GM21423 (cell line): Measurements from ENCODE around the gene FUBP3.

Experiments
- ATAC-seq: cut with Tn5 transposase; IDR thresholded peaks from one replicate; pipeline ENCODE4 v1.9.1; 2021; ENCODE audit warnings: mild to moderate bottlenecking, moderate library complexity; ENCODE audit not compliant: unreplicated experiment

The FUBP3 gene

DNA sequence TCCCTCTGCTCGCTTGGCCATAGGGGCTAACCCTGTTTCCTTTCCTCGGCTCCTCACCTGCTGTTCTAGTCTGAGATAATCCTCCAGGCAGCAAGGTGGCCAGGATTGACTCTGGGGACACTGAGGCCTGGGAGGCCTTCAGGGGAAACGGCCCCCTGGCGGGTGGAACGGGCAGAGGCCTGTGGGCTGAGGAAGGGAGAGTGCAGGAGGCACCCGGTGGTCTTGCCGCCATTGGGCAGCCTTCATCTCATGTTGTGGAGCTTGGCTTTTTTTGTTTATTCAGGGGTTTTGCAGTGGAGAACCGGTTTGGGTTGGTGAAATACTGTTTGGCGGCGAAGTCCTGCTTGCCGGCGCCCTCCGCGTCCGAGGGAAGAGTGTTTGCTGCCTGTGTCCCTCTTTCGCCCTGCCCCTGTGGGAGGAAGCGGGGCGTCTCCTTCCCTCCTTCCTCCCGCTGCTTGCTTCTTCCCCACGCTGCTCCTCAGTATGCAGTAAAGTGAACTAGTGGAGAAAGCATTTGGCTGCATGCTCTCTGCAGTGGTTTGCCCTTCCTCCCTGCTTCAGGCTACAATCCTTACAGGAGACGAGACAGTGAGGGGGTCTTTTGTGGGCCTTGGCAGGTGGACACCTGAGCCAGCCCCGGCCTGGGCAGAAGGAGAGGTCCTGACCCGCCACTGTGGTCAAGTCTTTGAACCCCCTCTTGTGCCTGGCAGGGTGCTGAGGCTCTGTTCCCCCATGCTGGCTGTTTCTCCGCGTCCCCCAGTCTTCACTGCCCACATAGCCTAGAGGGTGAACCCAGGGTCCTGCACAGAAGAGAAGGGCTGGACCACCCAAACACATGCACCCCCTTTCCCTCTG lies 54.2 kb downstream of the FUBP3 start:
- ATAC-seq, result no peak

DNA sequence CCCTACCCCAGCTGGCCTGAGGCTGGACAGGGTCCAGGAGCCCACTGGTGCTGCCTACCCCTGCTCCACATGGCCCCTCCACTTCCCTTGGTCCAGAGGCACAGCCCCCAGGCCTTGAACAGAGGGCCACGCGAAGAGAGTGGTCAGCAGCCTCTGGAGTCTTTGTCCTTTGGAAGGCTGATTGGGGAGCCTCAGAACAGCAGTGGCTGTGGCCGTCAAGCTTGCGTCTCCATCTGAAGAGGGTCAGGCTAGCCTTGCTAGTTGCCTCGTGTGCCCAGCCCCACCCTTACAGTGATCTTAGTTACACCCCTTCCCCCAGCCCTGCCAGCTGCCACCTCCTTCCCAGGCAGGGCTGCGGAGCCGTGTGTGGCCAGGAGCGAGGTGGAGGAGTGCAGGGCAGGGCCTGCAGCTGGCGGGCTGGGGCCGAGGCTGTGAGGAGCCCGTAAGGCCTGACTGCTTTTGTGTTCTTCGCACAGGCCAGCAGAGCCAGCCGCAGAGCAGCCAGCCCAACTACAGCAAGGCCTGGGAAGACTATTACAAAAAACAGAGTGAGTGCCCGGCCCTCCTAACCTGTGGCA lies 54.9 kb downstream of the FUBP3 start:
- no peak for ATAC-seq

DNA sequence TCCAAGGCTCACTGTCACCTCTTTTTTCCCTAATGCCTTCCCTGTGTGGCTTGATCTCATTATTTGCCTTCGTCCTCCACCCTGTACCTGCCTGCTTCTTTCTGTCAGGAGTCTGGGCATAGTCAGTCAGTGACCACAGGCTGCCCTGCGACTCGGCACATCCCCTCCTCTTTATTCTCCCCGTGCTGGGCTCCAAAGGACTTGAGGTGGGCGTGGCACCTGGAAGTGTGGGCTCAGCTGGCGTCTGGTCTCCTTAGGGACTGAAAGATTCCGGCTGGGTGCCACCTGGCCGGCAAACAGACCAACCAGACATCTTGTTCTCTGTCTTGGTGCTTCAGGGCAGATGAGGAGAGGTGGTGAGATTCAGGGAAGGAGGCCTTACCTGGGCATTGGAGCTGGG lies 55.4 kb downstream of the FUBP3 start:
- ATAC-seq, result no peak

DNA sequence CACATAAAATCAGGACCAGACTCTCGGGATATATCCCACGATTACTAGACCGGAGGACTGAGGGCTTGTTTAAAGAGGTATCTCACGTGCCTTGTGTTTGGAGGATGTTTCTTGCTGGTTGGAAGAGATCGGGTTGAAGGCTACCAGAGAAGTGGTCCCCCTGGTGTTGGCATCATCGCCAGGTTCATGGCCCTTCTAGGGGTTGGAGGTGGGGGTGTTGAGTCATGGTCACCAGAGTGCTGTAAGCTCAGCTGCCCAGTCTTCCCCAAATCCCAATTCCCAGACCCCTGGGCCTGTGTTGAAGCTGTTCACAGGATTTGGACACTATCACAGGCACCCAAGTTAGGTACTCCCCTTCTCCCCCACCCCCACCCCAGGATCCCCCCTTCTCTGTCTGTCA lies 55.9 kb downstream of the FUBP3 start:
- ATAC-seq, result no peak

DNA sequence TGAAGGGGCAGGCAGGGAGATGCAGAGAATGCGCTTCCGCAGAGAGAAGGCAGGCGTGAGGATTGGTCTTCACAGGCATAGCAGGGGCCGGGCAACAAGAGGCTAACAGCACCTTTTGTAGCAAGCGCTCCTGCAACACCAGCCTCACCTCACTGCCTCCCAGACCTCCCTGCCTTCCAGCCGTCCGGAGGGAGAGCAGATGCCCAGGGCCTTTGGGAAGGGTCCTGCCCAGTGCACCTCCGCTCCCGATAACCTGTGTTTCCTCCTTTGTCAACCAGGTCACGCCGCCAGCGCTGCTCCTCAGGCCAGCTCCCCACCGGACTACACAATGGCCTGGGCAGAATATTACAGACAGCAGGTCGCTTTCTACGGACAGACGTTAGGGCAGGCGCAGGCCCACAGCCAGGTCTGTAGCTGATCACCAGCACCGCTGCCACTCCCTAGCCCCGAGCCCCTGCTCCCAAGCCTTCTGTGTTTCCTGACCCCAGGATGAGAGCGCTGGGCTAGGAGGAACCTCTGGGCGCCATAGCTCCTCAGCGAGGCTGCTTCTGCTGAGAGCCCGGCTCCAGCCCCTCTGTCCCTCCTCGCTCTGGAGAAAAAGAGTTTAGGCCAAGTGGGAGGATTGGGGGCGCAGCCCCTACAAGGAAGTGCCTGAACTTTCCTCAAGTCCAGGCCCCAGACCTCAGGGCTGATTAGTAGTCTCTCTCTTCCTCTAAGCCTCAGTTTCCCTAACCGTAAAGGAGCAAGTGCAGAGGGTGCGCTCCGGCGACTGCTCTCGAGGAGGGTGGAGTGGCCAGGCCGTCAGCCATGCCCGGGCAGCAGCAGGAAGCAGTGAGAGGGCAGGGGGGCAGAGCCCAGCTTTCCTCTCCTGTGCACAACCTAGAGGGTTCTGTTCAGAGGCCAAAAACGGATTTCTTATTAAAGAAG lies 56.6 kb downstream of the FUBP3 start:
- no peak for ATAC-seq

DNA sequence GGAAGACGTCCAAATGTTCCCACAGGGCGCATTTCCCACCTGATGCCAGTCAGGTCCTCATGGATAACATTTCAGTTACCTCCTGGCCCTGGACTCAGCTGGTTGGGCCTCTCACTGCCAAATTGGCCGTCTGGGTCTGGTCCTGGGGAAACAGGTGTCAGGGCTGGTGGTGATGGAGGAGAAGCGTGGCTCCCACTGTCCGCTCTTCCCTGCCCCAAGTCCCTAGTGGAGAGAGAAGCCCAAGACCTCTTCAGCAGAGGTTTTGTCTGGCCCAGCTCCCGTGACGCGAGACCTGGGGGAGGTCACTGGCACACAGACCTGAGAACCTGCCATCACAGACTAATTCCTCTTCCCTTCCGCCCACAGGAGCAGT lies 57.3 kb downstream of the FUBP3 start:
- no peak for ATAC-seq

DNA sequence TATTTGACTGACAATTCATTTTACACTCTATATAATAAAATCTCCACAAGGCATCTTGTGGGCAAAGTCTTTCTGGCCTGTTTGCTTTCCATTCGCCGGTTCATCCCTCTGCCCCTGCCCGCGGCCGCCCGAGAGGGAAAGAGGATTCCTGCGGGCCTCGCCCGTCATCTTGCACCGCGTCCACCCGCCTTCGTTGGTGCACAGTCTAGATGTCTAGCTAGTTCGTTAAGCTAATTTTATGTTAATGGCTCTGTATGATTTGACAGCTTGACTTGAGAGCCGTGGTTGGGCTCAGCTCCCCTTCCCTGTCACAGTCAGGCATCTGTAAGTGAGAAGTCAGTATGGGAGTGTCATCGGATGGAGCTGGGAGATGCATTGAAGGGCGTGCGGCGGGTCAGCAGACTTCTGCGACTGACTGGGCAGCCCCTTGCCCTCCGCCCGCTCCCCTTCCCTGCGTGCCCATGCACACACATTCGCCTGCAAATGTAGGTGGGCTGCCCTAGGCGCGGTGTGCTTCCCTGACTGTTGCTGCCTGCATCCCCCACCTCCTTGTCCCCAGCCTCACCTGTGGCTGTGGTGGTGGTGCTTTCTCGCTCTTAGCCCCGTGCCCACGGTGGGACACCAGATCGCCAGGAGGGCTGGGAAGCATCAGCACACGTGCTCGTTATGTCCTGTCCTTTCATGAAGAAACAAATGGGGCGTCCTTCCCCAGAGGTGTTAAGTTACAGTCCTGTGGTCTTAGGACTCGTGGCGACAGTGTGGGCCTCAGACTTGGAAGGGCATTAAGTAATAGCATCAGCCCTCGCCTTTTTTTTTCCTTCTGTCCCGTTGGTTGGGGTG lies 59.1 kb downstream of the FUBP3 start:
- ATAC-seq, result no peak

DNA sequence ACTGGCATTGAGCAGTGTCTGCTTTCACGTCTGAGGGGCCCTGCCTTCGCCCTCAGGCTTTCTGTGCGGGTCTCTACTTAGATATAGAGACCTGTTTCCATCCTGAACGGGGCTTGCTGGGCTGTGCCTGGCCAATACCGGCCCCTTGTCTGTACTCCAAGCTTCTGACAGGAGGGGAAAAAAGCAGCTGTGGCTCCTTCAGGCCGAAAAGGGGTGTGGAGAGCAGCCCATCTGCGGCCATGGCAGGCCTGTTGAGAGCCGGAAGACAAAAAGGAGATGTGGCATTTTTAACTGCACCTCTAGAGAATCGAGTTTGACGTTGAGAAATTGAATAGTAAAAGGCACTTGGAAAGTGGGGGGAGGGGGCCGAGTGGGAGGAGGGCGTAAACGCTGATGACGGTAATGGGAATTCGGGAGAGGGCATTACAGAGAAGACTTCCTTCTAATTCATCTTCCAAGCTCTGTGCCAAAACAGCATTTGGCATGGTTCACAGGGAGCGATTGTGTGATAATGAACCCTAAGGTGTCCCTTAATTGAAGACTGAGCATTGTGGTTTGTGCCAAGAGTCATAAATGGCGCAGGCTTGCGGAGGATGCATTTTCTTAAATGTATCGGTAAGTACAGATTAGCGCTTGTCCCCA lies 59.9 kb downstream of the FUBP3 start:
- no peak for ATAC-seq

DNA sequence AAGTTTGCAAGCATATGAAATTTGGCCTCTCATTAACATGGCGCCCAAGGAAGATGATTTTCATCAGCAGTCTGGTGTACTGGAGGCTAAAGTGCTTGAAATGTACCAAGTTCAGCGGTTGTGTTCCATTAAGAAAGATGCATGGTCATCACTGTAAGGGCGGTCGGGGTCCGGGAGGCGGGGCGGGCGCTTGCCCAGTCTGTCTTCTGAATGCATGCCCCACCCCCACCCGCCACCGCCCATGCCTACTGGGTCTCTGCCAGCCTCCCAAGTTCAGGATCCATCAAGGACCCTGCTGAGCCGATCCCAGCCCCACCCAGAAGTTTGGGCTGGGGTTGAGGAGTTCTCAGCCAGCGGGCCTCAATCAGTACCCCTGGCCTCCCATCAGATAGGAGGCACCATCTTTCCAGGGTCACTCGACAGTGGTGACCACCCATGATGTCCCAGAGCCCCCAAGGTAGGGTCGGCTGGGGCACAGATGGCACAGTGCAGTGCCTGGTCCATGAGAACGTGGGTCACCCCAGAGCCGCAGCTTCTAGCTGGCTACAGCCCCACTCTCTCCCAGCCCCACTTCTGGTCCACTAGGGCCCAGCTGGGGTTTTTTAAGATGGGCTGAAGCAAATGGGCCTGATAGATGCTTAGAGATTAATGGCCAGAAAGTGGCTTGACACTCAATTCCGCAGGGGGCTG lies 60.6 kb downstream of the FUBP3 start:
- no peak for ATAC-seq

DNA sequence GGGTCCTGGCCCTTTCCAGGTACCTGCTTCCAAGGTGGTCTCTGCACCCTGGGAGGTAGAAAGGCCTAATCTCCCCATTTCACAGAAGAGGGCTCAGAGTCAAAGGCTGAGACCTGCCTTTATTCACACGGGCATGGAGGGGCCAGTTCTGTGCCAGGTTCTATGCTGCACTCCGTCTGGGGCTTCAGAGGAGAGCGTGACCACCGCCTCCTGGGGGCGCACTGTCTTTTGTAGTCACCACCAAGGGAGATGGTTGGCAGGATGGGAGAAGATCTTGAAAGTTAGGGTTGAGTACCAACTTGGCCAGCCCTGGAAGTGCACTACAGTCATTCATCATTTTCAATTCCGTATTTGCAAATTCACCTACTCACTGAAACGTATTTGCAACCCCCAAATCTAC lies 61.3 kb downstream of the FUBP3 start:
- ATAC-seq, result no peak

DNA sequence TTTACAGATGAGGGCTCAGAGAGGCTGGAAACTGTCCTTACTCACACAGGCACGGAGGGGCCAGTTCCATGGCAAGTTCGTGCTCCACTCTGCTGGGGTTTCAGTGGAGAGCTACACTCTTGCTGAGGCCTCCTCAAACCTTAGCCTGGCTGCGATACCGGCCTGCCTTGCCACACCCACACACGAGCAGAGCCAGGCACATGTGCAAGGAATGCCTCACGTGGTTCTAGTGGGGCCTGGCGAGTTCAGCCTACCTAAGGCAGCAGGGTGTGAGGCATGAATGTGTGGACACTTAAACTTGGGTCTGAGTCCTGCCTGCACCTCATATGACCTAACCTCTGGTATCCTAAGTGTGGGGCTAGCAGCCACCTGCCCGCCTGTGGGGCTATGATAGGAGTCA lies 63.5 kb downstream of the FUBP3 start:
- no peak for ATAC-seq

DNA sequence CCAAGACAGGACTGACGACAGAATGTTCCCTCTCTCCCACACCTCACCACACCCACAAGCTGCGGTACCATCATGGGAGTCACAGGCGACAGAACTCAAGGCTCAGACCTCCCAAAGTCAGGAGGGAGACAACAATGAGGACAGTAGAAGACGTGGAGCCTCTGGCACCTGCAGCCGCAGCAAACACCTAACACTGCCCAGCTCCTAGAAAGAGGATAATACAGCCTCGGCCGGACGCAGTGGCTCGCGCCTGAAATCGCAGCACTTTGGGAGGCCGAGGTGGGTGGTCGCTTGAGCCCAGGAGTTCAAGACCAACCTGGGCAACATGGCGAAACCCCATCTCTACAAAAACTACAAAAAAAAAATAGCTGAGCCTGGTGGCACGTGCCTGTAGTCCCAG lies 71.8 kb downstream of the FUBP3 start:
- ATAC-seq, result no peak

DNA sequence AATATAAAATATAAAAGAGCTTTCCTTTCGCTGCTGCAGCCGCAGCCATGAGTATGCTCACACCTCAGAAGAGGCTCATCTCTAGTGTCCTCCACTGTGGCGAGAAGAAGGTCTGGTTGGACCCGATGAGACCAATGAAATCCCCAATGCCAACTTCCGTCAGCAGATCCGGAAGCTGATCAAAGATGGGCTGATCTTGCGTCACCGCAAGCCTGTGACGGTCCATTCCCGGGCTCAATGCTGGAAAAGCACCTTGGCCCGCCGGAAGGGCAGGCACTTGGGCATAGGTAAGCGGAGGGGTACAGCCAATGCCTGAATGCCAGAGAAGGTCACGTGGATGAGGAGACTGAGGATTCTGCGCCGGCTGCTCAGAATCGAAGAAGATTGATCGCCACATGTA lies 72.4 kb downstream of the FUBP3 start:
- no peak for ATAC-seq

DNA sequence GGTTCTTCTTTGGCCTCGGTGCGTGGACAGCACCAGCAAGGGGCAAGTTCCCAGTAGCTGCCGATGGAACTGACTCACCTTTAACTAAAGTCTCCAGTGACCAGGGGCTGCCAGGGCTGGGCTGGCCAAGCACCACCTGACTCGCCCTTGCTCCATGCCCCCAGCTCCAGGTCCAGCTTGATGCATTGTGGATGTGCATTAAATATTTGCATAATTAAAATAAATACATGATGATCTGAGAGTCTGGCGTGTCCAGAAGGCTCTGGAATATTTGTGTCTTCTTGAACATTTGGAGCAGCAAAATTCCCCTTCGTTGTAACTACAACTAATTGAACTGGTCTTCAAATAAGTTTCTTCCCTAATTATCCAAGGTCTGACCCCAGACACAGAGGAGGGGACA lies 75.5 kb downstream of the FUBP3 start:
- no peak for ATAC-seq

DNA sequence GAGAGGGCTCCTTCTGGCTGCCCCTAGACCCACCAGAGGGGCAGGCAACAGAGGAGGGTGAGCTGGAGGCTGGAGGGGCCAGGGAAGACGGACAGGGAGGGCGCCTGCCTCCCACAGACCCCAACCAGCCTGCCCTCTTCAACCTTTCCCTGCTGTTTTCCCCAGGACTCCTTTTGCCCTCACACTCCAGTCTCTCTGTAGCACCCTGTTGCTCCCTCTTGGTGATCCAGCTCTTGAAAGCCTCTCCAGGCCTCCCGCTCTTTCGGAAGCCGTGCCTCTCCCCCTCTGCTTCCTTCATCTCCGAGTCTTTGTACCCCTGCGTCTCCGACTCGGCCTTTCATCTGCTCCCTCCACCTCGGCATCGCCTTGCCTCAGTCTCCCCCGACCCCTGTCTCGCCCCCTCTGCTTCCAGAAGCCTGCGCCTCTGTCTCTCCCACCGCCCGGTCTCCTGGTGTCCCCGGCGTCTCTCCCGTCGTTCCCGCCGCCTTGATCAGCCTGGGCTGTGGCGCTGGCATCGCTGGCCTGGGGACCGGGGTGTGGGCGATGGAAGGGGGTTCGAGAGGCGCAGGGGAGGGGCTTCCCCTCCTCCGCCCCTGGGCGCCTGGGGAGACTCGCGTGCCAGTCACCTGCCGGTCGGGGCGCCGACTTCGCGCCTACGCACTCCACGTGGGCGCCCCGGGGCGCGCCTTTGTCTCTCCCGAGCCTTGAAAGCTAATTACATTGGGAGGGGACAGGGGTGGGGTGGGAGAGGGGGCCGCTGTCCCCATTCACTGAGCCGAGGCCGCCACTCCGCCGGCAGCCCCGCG lies 79.7 kb downstream of the FUBP3 start:
- no peak for ATAC-seq

DNA sequence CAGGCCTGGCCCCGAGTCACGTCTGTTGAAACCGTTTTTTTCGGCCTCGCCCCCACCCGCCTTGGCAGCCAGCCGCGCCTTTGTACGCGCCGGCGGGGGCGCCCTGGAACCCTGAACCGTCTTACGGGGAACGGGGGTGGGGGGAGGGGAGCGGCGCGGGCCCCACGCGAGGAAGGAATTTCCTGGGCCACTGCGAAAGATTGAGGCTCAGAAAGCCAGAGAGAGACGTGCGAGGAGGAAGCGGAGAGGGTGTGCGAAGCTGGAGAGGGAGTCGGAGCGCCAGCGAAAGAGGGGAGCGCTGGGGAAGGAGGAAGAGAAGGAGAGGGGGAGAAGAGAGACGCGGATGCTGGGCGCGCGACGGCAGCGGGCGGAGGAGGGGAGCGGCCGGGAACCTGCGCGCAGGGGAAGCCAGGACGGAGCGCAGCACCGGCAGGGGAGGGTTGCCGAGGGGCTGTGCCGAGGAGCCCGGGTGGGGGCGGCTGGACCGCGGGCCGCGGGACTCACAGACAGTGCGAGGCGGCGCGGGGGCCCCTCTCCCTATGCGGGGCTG lies 80.4 kb downstream of the FUBP3 start:
- ATAC-seq, result no peak

DNA sequence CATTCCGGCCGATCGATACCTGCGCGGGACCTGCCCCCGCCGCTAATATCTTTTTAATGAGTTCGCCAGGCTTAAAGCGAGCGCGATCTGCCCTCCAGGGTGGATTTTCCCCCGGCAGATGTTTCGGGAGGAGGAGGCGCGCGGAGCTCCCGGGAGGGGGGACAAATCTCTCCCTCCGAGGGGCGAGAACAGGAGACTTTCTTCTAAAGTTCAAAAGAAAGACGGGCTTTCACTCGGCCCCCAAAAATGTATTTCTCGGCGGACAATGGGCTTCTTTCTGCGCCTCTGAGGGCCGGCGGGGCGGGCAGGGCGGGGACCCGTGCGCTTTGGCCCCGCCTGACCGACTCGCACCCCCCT lies 80.9 kb downstream of the FUBP3 start:
- no peak for ATAC-seq

DNA sequence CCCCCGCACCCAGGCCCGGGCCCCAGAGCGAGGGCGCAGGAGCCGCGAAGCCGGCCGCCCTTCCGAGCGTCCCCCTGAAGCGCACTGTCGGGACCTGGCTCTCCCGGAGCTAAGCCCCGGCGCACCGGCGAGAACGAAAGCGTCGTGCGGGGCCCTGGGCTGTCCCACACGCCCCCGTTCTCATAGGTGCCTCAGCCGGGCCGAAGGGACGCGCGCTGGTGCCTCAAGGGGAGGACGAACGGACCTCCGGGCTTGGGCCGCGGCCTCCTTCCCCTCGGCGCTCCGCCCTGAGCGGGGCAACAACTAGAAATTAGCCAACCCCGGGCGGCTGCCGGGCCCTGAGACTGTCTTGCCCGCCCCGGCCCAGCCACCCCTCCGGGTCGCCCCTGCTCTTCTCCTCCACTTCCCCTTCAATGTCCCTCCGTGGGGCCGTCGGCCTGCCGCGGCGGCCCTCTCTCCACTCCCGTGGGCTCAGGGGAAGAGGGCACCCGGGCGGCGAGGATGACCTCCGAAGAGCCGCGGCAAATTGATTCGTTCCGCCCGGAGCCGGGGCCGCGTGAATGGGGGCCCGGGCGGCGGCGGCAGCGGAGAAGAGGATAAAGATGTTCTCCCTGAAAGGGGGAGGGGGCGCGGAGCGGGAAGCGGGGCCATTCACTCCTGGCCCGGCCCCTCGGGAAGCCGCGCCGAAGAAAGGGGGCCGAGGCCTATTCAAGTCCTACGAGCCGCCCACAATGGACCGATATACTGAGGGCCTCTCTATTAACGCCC lies 81.5 kb downstream of the FUBP3 start:
- ATAC-seq, result no peak
